ENCODE results near the gene KIF18A.

The KIF18A gene

GRCh38 chr11:28026634-28027290 lies 81.2 kb downstream of the KIF18A start:
- no peak for DNase-seq

DNA sequence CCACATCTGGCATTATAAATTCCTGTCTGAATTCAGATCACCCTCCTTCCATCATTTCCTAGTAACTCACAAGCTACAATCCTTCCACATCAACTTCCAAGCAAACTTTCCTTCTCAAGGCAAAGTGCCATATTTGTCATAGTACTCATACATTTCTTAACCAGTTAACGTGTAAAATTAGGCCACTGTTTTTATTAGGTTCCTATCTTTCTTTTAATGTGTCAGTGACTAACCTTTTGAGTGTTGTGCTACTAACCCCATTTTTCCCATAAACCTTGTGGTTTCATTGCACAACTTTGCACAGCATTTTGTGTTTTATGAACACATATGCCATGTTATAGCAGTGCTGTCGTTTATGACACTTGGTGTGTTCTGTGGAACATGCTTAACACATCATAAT lies 90.1 kb downstream of the KIF18A start:
- DNase-seq: no peak

- no peak for DNase-seq
Measured at GRCh38 chr11:28011813-28012212, 96.1 kb downstream of the KIF18A start.

- no peak for DNase-seq
Measured at GRCh38 chr11:28009996-28010395, 98.0 kb downstream of the KIF18A start.

DNA sequence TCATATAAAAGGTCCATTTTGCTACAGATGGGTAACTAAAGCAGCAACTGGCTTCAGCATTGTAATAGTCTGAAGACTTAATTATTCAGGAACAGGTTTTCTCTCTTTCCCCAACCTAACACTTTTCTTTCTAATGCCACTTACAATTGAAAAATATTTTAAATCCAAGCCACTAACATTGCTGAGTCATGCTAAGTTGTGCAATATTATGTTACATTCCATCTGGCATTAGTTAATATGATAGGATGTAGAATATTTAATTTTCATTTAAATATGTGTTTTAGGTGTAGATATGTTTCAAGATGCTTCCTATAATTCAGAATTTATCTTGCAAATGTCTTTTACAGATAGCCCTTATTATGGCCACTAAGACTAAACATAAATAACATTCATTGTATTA lies 98.6 kb downstream of the KIF18A start:
- DNase-seq: no peak

DNA sequence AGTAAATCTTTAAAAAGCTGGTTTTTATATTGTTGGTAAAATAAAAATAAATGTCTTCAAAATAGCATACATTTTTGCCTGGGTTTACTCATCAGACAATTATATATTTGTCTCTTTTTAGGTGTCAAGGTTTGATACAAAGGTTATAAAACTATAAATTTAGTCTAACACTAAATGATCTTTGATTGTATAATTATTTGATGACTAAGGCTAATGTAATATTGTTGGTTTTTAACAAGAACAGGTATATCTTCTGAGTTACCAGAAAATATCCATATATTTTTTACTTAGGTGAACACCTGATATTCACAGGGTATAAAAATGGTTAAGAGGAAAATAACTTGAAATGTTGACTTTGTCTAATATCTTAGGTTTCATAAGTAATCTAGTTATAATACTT lies 104.3 kb downstream of the KIF18A start:
- DNase-seq: no peak

DNA sequence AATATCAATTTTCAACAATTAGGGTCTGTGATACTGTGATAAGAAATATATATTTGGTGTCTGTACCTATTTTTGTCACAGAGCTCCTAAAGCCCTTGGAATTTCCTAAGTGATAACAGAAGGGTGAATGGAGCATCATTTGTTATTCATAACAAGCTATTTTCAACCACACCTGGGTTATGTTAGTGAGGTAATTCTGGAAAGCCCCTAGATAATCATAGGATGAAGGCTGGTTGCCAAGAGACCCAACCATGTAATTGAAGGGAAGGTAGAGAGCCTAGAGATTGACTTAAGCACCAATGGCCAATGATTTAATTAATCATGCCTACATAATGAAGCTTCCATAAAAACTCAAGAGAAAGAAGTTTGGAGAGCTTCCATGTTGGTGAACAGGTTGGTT lies 109.4 kb downstream of the KIF18A start:
- no peak for DNase-seq

- DNase-seq: no peak
Measured at GRCh38 chr11:27997344-27997743, 110.6 kb downstream of the KIF18A start.

DNA sequence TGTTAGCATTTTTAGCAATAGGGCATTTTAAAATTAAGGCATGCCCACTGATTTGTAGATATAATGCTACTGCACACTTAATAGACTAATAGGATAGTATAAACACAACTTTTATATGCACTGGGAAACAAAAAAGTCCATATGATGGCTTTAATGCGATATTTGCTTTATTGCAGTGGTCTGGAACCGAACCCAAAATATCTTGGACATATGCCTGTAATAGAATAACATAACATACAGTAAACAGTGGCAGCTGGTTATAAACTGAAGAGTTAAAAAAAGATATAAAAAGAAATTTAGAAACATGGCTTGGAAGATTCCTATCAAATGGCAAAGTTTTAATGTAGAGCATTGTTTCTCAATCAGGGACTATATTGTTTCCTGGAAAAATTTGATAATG lies 111.9 kb downstream of the KIF18A start:
- no peak for DNase-seq

DNA sequence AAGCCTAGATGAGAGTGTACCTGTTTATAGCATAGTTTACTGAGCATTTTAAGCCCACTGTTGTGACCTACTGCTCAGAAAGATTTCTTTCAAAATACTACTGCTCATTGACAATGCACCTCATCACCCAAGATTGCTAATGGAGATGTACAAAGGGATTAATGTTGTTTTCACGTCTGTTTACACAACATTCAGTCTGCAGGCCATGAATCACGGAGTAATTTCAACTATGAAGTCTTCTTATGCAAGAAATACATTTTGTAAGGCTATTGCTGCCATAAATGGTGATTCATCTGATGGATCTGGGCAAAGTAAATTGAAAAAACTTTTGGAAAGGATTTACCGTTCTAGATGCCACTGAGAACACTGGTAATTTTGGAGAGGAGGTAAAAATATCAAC lies 112.9 kb downstream of the KIF18A start:
- no peak for DNase-seq

DNA sequence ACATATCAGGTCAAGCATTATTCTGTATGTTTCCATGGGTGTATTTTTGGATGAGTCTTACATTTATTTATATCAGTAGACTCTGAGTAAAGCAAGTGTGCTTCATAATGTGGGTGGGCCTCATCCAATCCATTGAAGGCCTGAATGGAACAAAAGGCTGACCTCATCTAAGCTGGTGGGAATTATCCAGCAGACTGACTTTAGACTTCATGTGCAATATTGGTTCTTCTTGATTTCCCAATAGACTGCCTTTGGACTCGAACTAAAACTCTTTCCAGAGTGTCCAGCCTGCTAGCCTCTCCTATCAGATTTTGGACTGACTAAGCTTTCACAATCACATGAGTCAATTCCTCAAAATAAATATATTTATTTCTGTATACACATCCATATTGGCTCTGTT lies 116.2 kb downstream of the KIF18A start:
- DNase-seq: no peak

- no peak for DNase-seq
Measured at GRCh38 chr11:27977527-27977926, 130.4 kb downstream of the KIF18A start.

DNA sequence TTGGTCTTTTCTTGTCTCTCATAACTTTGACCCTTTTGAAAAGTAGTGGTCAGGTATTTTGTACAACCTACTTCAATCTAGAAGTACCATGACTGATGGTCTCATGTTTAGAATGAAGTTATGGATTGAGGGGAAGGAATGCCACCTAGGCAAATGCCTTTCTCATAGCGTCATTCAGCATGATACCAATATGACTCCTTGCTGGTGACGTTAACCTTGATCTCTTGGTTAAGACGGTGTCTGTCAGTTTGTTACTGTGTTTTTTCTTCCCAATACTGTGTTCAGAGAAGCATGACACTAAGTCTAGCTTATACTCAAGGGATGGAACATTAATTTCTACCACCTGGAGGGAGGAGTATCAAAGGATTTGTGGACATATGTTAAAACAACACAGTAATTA lies 130.9 kb downstream of the KIF18A start:
- no peak for DNase-seq

DNA sequence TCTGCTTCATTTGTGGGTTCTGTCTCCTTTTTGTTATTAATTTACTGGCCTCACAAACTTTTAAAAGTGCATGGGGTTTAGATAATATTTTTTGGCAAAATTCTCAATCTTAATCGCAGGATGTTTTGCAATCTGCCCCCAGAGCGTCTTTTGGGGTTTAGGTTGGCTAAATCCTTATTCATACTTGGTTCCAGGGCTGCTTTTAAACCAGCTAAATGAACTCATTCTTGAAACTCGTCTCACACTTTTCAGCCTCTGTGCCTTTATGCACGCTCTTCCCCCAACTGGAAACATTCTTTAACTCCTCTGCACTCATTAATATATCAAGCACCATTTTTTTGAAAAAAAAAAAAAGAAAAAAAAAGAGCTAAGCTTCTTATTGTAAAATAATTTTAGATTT lies 131.7 kb downstream of the KIF18A start:
- no peak for DNase-seq

DNA sequence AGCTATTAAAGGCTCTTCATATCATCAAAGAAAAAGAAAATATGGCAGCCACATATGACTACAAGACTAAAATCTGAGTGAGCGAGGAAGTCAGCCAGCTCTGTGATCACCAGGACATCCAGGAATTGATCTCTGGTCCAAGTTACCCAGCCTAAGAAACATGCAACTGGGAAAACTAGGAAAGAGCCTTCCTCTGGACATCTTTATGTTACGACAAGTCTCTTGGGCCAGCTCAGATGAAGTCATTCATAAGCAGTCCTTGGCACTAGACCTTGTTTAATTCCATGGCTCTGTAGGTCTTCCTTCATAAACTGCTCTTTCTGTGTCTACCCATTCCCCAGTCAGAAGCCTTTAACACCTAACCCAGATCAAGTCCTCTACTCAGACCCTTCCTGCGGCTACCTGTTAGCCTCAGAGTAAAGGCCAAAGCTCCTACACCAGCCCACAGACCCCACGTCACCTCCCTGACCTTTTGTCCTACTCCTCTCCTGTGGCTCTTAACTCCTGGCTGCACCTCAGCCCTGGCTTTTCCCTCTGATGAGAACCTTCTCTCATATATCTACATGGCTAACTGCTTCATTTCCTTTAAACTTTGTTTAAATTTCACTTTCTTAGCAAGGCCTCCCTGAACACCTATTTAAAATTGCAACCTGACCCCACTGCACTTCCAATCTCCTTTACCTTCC lies 134.0 kb downstream of the KIF18A start:
- DNase-seq: no peak

DNA sequence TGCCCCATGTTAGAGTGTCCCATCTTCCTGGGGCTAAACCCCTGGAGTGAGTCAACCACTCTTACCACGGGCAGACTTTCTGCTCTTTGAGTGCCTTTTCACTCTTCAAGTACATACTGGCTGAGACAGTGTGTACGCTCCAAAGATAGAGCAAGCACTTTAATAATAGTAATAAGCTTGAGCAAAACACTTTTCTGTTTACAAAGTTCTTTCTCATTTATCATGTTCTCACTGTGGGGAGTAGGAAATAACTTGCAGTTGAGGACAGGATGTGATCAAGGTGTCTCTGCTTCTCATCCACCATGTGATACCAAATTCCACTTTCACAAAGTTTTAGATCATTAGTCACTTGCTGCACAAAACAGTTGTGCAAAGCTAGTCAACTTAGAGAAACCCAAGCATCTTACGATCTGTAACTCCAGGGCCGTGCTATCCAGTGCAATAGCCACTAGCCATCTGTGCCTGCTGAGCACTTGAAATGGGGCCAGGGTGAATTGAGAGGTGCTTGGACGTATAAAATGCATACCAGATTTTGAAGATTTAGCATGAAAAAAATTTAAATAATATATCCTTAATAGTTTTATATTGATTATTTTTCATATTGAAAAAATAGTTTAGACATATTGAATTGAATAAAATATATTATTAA lies 135.3 kb downstream of the KIF18A start:
- DNase-seq: no peak

GRCh38 chr11:27971171-27971570 lies 136.8 kb downstream of the KIF18A start:
- DNase-seq: no peak

Data from activated CD4-positive, alpha-beta T cell treated with anti-CD3 and anti-CD28 coated beads, Interleukin-2, amount 50 U/mL, for 16 hours (primary cell).